Measurements from ENCODE around the gene AHCTF1.

DNA sequence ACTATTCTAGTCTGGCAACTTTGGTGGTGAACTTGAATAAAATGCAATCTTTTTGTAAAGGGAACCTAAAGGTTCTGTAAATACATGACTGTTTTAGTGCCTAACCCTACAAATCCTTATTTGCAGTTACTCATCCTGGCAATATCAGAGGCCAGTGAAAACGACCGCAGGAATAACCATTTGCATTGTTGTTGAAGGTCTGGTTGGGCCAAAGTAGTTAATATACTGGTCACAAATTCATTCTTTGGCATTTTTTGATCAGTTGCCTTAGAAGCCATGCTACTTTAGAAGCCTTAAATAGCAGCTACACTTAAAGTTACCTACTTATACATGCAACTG is 93.7 kb downstream of the AHCTF1 start:
- no peak for TF ChIP-seq CTCF (IDR thresholded peaks at IDR 0.05; ENCODE audit: borderline replicate concordance, extremely low read depth, low read length, poor library complexity, severe bottlenecking)
- TF ChIP-seq EZH2 (IDR thresholded peaks at IDR 0.05; ENCODE audit: borderline replicate concordance, low read depth, low read length, severe bottlenecking): no peak
